ENCODE data around the gene TCN2. TPM values are rescaled to one million over a fixed set of nuclear protein-coding genes. Genes with fewer than 3 reads are reported as not detected.
"Not testable (repeated sequence)": the region's sequence is repeated elsewhere in the genome, so short reads cannot be mapped to it uniquely, and the experiment has no call there.

TCN2 gene
- total RNA-seq, 1 experiment from 2014 or later, result 26.6 TPM

- DNase-seq (ENCODE audit: low read depth), result no peak
These were observed 36.3 kb downstream of the TCN2 start for GRCh38 chr22:30643055-30643875.

DNA sequence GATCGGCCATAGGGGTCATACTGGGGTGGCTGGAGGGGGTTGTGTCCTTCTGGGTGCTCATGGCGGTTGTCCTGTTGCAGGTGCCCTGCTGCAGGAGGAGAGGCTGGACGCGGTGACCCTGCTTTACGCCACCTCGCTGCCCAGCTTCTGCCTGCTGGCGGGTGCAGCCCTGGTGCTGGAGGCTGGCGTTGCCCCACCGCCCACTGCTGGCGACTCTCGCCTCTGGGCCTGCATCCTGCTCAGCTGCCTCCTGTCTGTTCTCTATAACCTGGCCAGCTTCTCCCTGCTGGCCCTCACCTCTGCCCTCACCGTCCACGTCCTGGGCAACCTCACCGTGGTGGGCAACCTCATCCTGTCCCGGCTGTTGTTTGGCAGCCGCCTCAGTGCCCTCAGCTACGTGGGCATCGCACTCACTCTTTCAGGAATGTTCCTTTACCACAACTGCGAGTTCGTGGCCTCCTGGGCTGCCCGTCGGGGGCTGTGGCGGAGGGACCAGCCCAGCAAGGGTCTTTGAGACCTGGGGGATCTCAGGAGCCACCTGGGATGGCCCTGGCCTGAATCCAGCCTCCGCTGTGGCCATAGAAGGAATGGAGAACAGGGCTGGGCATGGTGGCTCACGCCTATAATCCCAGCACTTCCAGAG, 39.7 kb downstream of the TCN2 start:
- no peak for DNase-seq (ENCODE audit: low read depth)

DNA sequence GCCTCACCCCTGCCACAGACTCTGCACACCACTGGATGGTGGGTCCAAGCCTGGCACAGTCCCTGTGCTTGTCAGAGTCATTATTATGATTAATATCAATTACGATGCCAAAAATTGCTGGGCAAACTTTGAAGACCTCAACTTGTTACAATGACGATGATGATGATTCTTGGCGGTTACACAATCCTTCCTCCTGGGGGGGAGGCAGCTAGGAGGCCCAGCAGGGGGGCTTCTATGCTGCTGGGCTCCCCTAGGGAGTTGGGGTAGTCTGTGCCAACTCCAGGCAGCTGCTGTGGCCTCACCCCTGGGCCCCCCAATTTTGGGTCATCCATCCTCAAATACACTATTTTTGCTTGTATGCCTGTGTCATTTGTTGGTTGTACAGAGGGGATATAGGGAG, 40.6 kb downstream of the TCN2 start:
- no peak for DNase-seq (ENCODE audit: low read depth)

DNA sequence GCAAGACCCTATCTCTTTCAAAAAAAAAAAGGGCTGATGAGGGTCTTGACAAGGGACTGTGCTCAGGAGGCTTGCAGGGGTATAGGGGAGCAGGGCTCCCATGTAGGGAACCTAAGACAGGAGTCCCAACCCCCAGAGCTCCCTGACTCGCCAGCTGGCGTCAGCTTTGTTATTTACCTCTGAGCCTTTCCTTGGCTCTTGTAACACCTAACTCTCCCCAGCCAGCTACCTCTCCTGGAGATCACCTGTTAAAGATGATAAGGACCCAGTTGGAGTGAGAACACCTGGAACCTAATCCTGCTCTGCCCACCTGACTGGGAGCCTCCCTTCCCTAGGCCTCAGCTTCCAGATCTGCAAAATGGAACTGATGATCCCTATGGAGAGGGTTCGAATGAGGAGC, 41.9 kb downstream of the TCN2 start:
- DNase-seq (ENCODE audit: low read depth), result no peak

DNA sequence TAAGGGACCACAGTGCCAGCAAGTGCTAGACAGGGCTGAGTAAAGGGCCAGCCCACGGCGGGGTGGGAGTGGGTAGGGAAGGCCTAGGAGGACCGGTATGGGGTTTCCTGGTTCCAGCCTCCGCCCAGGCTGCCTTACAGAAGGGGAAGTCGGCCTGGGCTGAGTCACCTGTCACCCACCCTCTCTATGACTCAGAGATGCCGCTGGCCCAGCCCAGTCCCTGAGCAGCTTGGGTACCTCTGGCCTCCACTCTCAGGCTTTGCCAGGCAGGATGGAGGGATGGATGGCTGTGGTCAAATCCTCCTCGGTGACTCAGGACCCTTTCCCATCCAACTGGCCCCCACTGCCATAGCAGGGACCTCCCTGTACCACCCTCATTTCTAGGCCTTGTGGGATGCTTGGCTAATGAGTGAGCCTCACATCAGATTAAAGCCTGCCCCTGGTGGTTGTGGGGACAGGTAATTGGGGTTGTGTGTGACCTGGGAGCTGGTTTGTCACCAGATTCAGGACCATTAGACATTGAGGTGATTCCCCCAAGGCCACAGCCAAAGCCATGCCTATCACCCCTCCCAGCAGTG, 42.5 kb downstream of the TCN2 start:
- peak; percentile 85 for DNase-seq (ENCODE audit: low read depth)

DNA sequence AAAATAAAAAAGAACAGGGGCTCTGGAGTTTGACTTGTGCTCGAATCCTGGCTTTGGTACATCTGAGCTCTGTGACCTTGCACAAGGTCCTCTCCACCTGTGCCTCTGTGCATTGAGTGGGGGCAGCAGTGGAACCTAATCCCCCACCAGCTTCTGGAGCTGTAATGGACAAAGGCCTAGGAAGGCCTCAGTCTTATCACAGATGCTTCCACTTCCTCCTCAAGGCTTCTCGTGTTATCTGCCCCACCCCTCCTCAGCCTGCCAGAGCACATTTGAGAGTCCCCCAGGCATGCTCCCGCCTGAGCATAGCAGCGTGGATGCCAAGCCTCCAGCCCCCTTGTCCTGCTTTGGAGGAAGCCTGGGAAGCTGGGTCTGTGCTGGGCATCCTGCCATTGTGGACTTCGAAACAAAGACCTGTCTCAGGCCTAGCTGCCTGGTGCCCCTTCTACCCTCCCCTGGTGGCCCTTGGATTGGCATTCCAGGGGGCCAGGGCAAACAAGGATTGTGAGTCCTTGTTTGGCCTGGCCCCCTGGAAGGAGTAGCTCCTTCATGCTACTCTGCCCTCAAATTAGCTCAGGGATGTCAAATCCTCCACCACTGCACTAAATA, 43.6 kb downstream of the TCN2 start:
- no peak for DNase-seq (ENCODE audit: low read depth)

- no peak for DNase-seq (ENCODE audit: low read depth)
These were observed 45.9 kb downstream of the TCN2 start for GRCh38 chr22:30652852-30653251.

GRCh38 chr22:30654361-30654760, 47.4 kb downstream of the TCN2 start:
- no peak for DNase-seq (ENCODE audit: low read depth)

DNA sequence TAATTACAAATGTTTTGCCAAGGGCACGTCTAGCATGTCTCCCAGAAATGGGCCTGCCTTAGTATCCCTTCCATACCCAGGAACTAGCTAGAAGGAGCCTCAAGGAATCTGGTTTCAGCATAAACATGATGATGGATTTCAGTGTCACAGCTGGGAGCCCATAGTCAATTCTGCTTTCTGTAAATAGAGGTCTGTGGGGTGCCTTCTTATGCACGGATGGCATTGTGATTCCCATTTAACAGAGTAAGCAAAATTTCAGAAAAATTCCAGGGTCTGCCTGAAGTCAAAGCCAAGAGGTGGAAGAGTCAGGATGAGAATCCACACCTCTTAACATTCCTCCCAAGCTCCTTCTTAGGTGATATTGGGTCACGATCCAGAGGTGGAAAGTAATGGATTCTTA, 48.6 kb downstream of the TCN2 start:
- DNase-seq (ENCODE audit: low read depth), result no peak

DNA sequence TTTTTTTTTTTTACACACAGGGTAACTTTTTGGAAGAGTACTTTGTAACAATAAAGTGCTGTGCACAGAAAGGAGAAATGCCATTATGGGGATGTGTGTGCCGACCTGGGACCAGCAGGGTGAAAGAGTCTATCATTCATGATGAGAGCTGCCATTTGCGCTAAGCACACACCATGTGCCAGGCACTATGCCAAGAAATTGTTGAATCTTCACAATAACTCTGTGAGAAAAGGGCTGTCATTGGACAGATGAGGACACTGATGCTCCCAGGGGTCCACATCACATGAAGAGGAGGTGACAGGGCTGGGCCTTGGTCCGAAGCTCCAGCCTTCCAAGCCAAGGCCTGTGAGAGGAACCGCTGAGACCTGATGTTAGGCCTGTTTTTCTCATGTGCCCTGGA, 55.1 kb downstream of the TCN2 start:
- no peak for DNase-seq (ENCODE audit: low read depth)

GRCh38 chr22:30664798-30665197, 57.8 kb downstream of the TCN2 start:
- DNase-seq (ENCODE audit: low read depth), result no peak

DNA sequence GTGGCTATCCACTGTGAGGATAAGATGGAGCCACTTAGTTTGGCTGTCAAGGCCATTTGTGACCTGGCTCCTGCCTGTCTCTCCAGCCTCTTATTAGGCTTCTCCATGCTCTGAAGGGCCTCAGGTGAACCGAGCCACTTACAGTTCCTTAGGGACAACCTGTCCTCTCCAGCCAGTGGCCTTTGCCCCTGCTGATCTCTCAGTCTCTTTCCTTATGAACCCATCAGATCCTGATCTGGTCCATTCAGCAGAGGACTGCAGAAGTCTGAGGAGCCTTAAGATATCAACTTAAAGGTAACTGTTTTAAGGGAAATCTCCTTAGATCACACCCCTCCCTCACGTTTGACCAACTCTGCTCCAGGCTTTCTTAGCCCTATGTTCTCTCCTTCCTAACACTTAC, 58.3 kb downstream of the TCN2 start:
- no peak for DNase-seq (ENCODE audit: low read depth)

DNA sequence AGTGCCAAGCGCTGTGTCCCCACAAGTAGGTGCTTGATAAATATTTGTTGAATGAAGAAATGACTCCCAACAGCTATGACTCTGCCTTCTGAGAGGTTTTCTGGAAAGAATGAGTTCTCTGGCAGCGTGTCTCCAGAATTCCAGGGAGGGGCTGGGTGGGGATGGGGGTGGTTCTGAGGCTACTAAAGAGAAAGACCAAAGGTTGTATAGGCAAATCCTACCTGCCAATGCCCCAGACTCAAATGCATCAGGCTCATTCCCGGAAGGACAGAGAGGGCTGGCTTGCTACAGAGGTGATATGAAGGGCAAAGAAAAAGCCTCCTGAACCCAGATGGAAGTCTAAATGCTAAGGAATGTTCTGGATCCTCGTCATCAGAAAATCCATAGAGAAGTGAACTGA, 58.8 kb downstream of the TCN2 start:
- no peak for DNase-seq (ENCODE audit: low read depth)

- DNase-seq (ENCODE audit: low read depth), result no peak
These were observed 60.1 kb downstream of the TCN2 start for GRCh38 chr22:30667107-30667493.

GRCh38 chr22:30667494-30668385, 60.8 kb downstream of the TCN2 start, which contains the start of gene DUSP18:
Gene DUSP18 (minus strand): TSS chr22:30667875. CDS start chr22:30664003, 3,872 bp downstream.
- peak; percentile 89 for DNase-seq (ENCODE audit: low read depth)

- DNase-seq (ENCODE audit: low read depth), result no peak
These were observed 61.4 kb downstream of the TCN2 start for GRCh38 chr22:30668386-30668710.

- no peak for DNase-seq (ENCODE audit: low read depth)
These were observed 64.1 kb downstream of the TCN2 start for GRCh38 chr22:30671071-30671470.

GRCh38 chr22:30673136-30673535, 66.2 kb downstream of the TCN2 start:
- DNase-seq (ENCODE audit: low read depth), result no peak

DNA sequence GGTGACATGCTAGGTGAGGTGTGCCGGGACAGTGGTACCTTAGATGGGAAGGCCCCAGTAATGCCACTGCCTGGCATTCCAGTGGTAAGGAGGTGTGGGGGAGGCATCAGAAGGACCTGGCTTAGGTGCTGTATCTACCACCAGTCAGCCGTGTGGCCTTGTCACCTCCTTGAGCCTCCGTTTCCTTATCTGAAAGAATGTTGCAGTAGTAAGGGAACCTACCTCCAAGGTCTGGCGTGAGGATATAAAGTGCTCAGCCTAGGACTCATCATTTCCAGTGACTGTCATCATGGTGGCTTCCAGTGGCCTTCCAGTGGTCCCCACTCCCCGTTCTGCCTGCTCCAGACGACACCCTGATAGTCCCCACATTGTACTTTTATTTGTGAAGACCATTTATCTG, 67.5 kb downstream of the TCN2 start:
- no peak for DNase-seq (ENCODE audit: low read depth)

GRCh38 chr22:30675436-30675835, 68.5 kb downstream of the TCN2 start:
- DNase-seq (ENCODE audit: low read depth), result no peak

DNA sequence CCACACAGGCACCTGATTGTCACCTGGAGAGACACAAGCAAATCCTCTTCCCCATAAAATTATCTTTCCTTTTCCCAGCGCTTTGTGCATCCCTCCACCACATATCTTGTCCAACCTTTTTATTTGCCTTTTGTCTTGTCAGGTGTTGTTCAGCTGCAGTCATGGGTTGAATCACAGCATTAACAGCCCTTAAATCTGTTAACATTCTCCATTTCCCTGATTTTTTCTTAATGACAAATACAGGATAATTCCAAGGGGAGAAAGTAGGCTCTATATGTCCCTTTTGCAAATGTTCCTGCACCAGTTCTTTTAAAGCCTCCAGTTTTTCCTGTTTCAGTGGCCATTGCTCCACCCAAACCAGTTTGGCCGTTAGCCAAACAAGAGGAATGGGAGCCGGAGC, 69.6 kb downstream of the TCN2 start:
- not testable (repeated sequence) for DNase-seq (ENCODE audit: low read depth)

Data from LHCN-M2 (cell line).